Measurements from ENCODE around the gene INTS6L.
"Not testable (repeated sequence)": the region's sequence is repeated elsewhere in the genome, so short reads cannot be mapped to it uniquely, and the experiment has no call there.

The INTS6L gene

GRCh38 chrX:135522878-135523693, 2.6 kb downstream of the INTS6L start:
- DNase-seq, result no peak

GRCh38 chrX:135528254-135528653, 7.8 kb downstream of the INTS6L start:
- DNase-seq, result no peak

GRCh38 chrX:135528756-135529155, 8.3 kb downstream of the INTS6L start:
- no peak for DNase-seq

GRCh38 chrX:135530097-135530496, 9.6 kb downstream of the INTS6L start:
- no peak for DNase-seq

GRCh38 chrX:135531813-135532212, 11.4 kb downstream of the INTS6L start:
- DNase-seq, result no peak

- DNase-seq, result no peak
Observed at GRCh38 chrX:135535077-135535940, 14.8 kb downstream of the INTS6L start.

GRCh38 chrX:135536877-135537276, 16.4 kb downstream of the INTS6L start:
- no peak for DNase-seq

GRCh38 chrX:135541351-135541750, 20.9 kb downstream of the INTS6L start:
- DNase-seq, result no peak

- DNase-seq, result no peak
Observed at GRCh38 chrX:135543172-135543571, 22.7 kb downstream of the INTS6L start.

- DNase-seq, result peak; percentile 19
Observed at GRCh38 chrX:135543924-135544323, 23.5 kb downstream of the INTS6L start.

- DNase-seq, result no peak
Observed at GRCh38 chrX:135544338-135544948, 24.0 kb downstream of the INTS6L start.

GRCh38 chrX:135547767-135548166, 27.3 kb downstream of the INTS6L start:
- DNase-seq, result no peak

GRCh38 chrX:135549519-135549918, 29.1 kb downstream of the INTS6L start:
- no peak for DNase-seq

GRCh38 chrX:135556055-135556454, 35.6 kb downstream of the INTS6L start:
- DNase-seq, result peak; percentile 7

GRCh38 chrX:135557344-135557743, 36.9 kb downstream of the INTS6L start:
- DNase-seq, result no peak

- no peak for DNase-seq
Observed at GRCh38 chrX:135572436-135572835, 52.0 kb downstream of the INTS6L start.

- DNase-seq, result no peak
Observed at GRCh38 chrX:135581496-135581895, 61.0 kb downstream of the INTS6L start.

GRCh38 chrX:135585153-135585552, 64.7 kb downstream of the INTS6L start:
- no peak for DNase-seq

GRCh38 chrX:135591871-135592270, 71.4 kb downstream of the INTS6L start:
- DNase-seq, result no peak

- DNase-seq, result not testable (repeated sequence)
Observed at GRCh38 chrX:135594049-135594448, 73.6 kb downstream of the INTS6L start.

- DNase-seq, result not testable (repeated sequence)
Observed at GRCh38 chrX:135594453-135594852, 74.0 kb downstream of the INTS6L start.

GRCh38 chrX:135595543-135595942, 75.1 kb downstream of the INTS6L start:
- no peak for DNase-seq

GRCh38 chrX:135596495-135596894, 76.0 kb downstream of the INTS6L start:
- DNase-seq, result peak; percentile 65

GRCh38 chrX:135605906-135606305, 85.4 kb downstream of the INTS6L start:
- peak; percentile 18 for DNase-seq

Measured in RPMI8226 (cell line).